HFFc6 (cell line): ENCODE results near the gene APCDD1. TPM values are rescaled to one million over a fixed set of nuclear protein-coding genes. Genes with fewer than 3 reads are reported as not detected.

Experiments used
- DNase-seq: peaks from one replicate; pipeline ENCODE4 v3.0.0-alpha.2; 2018
- H3K27ac Mint-ChIP-seq: 2 replicates; pipeline ENCODE4 v1.8.0; 2020; ENCODE audit warnings: mild to moderate bottlenecking, mixed read lengths
- H3K27me3 Mint-ChIP-seq: 2 replicates; pipeline ENCODE4 v1.8.0; 2021; ENCODE audit warnings: mild to moderate bottlenecking, moderate library complexity, mixed read lengths; ENCODE audit not compliant: insufficient read depth
- H3K36me3 Mint-ChIP-seq: 2 replicates; pipeline ENCODE4 v1.8.0; 2021; ENCODE audit warnings: low read depth, mixed read lengths
- H3K4me1 Mint-ChIP-seq: 2 replicates; pipeline ENCODE4 v1.8.0; 2020; ENCODE audit warnings: low read depth, mixed read lengths
- H3K4me3 Mint-ChIP-seq: 2 replicates; pipeline ENCODE4 v1.8.0; 2020; ENCODE audit warnings: mild to moderate bottlenecking, moderate library complexity, mixed read lengths
- H3K9me3 Mint-ChIP-seq: 2 replicates; pipeline ENCODE4 v1.8.0; 2020; ENCODE audit warnings: mild to moderate bottlenecking, mixed read lengths
- total RNA-seq, 6 experiments: library from RNA; stranded (reverse); fragmentation: NEBNext Ultra II Directional; extraction: Animal tissue kit (Norgen Biotek cat#: 25700); gene quantifications; 2 replicates in 1 of 6; 3 replicates in 5 of 6; pipeline ENCODE4 v1.2.3, GENCODE V29; 2021
- TF ChIP-seq, protein P1 (sequence below): fragments of 200-600 bp; sonication (generic); IDR thresholded peaks from 2 replicates; pipeline ENCODE4 v1.5.0; 2021; ENCODE audit warnings: antibody characterized with exemption, mild to moderate bottlenecking

The APCDD1 gene
- total RNA-seq, 6 experiments from 2014 or later = 0.12 TPM; not detected in 5

GRCh38 chr18:10521566-10521965 lies 67.1 kb downstream of the APCDD1 start:
- H3K9me3 Mint-ChIP-seq = peaks cover 5% of the 10 kb centered on the region; the same call in 1 of the 2 replicates
- H3K36me3 Mint-ChIP-seq = peaks cover 5% of the 10 kb centered on the region
- H3K27ac Mint-ChIP-seq = no peak overlapping the region
- no peak for DNase-seq
- H3K27me3 Mint-ChIP-seq = peaks cover 8% of the 10 kb centered on the region
- no peak overlapping the region for H3K4me3 Mint-ChIP-seq
- TF ChIP-seq, protein P1, sequence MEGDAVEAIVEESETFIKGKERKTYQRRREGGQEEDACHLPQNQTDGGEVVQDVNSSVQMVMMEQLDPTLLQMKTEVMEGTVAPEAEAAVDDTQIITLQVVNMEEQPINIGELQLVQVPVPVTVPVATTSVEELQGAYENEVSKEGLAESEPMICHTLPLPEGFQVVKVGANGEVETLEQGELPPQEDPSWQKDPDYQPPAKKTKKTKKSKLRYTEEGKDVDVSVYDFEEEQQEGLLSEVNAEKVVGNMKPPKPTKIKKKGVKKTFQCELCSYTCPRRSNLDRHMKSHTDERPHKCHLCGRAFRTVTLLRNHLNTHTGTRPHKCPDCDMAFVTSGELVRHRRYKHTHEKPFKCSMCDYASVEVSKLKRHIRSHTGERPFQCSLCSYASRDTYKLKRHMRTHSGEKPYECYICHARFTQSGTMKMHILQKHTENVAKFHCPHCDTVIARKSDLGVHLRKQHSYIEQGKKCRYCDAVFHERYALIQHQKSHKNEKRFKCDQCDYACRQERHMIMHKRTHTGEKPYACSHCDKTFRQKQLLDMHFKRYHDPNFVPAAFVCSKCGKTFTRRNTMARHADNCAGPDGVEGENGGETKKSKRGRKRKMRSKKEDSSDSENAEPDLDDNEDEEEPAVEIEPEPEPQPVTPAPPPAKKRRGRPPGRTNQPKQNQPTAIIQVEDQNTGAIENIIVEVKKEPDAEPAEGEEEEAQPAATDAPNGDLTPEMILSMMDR = no peak
- H3K4me1 Mint-ChIP-seq = peaks cover 45% of the 10 kb centered on the region

- TF ChIP-seq, protein P1 = no peak
- H3K36me3 Mint-ChIP-seq = peaks cover 6% of the 10 kb centered on the region
- no peak overlapping the region for H3K4me3 Mint-ChIP-seq
- H3K9me3 Mint-ChIP-seq = peaks cover under 1% of the 10 kb centered on the region; the same call in 1 of the 2 replicates
- no peak overlapping the region for H3K27ac Mint-ChIP-seq
- H3K27me3 Mint-ChIP-seq = peaks cover 5% of the 10 kb centered on the region
- peaks cover 53% of the 10 kb centered on the region for H3K4me1 Mint-ChIP-seq
- DNase-seq = no peak
Observed at GRCh38 chr18:10522574-10522973, 68.1 kb downstream of the APCDD1 start.

- Mint-ChIP-seq H3K4me3 (no peak overlapping the region), H3K9me3 (no peaks in the 10 kb centered on the region), H3K36me3 (peaks cover 5% of the 10 kb centered on the region; the same call in 1 of the 2 replicates), H3K27ac (no peak overlapping the region), H3K27me3 (peaks cover 4% of the 10 kb centered on the region), H3K4me1 (peaks cover 59% of the 10 kb centered on the region)
- DNase-seq = no peak
- TF ChIP-seq, protein P1 = no peak
Observed at GRCh38 chr18:10523544-10523943, 69.1 kb downstream of the APCDD1 start.

DNA sequence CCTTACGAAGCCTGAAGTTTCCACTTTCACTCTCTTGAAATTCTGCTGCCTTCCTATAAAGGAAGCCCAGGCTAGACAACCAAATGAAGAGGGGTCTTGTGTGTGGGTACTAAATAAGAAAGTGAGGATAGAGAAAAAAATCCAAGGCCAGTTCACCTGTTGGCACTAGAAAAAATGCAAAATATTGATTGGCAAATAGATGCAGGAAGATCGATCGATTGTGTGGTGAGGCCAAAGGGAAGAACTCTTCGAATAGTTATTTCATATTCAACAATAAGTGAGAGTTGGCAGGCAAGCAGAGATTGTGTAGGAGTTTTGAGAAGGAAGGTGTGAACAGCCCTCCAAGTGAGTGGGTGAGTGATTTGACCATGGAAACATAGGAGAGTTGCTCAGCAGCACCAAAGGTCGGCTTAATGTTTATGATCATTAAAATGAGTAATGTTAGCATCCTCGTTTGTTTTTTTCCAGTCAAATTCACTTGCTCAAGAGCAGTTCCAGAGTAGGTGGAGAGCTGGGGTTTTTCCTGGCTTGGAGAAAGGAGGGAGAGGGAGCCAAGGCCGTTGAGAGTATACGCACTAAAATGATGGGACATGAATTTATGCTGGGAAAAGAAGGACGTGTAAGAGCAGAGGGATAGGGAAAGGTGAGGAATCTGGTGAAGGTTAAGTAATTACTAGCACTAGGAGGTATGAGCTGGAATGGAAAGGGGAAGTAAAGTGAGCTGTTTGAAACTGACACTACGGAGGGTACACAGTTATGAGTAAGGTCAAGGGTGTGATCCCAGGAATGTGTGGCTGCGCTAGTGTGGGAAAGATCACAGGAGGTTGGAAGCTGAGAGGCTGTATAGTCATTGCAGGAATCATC lies 70.3 kb downstream of the APCDD1 start:
- H3K27me3 Mint-ChIP-seq = peaks cover 4% of the 10 kb centered on the region
- H3K36me3 Mint-ChIP-seq = peaks cover 5% of the 10 kb centered on the region; the same call in 1 of the 2 replicates
- DNase-seq = no peak
- H3K4me1 Mint-ChIP-seq = peaks cover 58% of the 10 kb centered on the region
- no peaks in the 10 kb centered on the region for H3K9me3 Mint-ChIP-seq
- TF ChIP-seq, protein P1 = no peak
- peak overlapping the region; percentile 97 for H3K4me3 Mint-ChIP-seq
- H3K27ac Mint-ChIP-seq = peak overlapping the region; percentile 99

DNA sequence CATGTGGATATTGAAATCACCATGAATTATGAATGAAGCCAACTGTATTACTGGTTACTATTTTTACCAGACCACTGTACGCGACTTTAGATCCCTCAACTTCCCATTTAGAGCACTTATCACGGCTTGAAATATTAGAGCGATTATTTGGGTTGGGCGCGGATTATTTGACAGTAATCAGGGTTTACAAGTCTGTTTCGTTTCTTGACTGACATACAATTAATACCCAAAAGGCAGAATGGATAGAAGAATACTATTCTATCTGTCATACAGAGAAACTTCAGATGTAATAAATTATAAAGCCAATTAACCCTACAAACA lies 70.9 kb downstream of the APCDD1 start:
- Mint-ChIP-seq H3K27me3 (peaks cover 4% of the 10 kb centered on the region), H3K4me1 (peaks cover 58% of the 10 kb centered on the region), H3K4me3 (peak overlapping the region; percentile 97), H3K9me3 (no peaks in the 10 kb centered on the region), H3K27ac (peak overlapping the region; percentile 99), H3K36me3 (peaks cover 7% of the 10 kb centered on the region; the same call in 1 of the 2 replicates)
- no peak for DNase-seq
- TF ChIP-seq, protein P1 = no peak
